K562 (cell line): ENCODE data around the gene GOLGA6B. TPM values are rescaled to one million over a fixed set of nuclear protein-coding genes. Genes with fewer than 3 reads are reported as not detected.

Source experiments
- ARID1B ChIP-seq: fragments of 450-650 bp; IDR thresholded peaks from 2 replicates; pipeline ENCODE4 v1.6.1; 2016; ENCODE audit warnings: antibody characterized with exemption, mild to moderate bottlenecking, inconsistent platforms
- CHD4 ChIP-seq: fragments of 200-600 bp; sonication (generic); IDR thresholded peaks from 3 replicates; pipeline ENCODE4 v1.6.1; 2012; ENCODE audit warnings: low read depth, mild to moderate bottlenecking, mixed read lengths, low read length, inconsistent platforms; ENCODE audit not compliant: insufficient read depth, insufficient replicate concordance, poor library complexity, severe bottlenecking
- COPS2 ChIP-seq: fragments of 450-650 bp; conservative IDR thresholded peaks from 2 replicates; pipeline ENCODE4 v1.6.1; 2016; ENCODE audit warnings: mild to moderate bottlenecking, moderate library complexity
- CREB1 ChIP-seq, 2 experiments: sonication (generic) in 1 of 2; formaldehyde crosslinking in 1 of 2; IDR thresholded peaks; 2 replicates each; pipeline versions ENCODE4 v1.6.1 to v1.8.0; 2012 to 2022; ENCODE audit warnings: inconsistent platforms in 1 of 2, mild to moderate bottlenecking in 1 of 2, missing genetic modification reagents in 1 of 2, moderate library complexity in 1 of 2
- JUND ChIP-seq, 2 experiments: IDR thresholded peaks; 2 replicates in 1 of 2; 3 replicates in 1 of 2; pipeline ENCODE4 v1.6.1; 2011; ENCODE audit warnings: borderline replicate concordance in 2 of 2, low read depth in 2 of 2, low read length in 2 of 2, improper control_type of control experiment in 1 of 2, missing biosample characterization in 1 of 2, missing genetic modification characterization in 1 of 2, missing genetic modification reagents in 1 of 2
- MXI1 ChIP-seq: IDR thresholded peaks from 2 replicates; pipeline ENCODE4 v1.6.1; 2011; ENCODE audit warnings: low read depth, mild to moderate bottlenecking, improper control_type of control experiment, low read length
- NFE2 ChIP-seq: IDR thresholded peaks from 2 replicates; pipeline ENCODE4 v1.6.1; 2014; ENCODE audit warnings: antibody characterized with exemption, low read depth
- SMARCA5 ChIP-seq: fragments of 450-650 bp; IDR thresholded peaks from 2 replicates; pipeline ENCODE4 v1.6.1; 2016
- TEAD4 ChIP-seq, 2 experiments: sonication (generic) in 1 of 2; formaldehyde crosslinking in 1 of 2; IDR thresholded peaks; 2 replicates each; pipeline versions ENCODE4 v1.6.1 to v1.8.0; 2012 to 2022; ENCODE audit warnings: borderline replicate concordance in 1 of 2, inconsistent platforms in 1 of 2, low read length in 1 of 2, mild to moderate bottlenecking in 1 of 2, missing genetic modification reagents in 1 of 2
- YY1 ChIP-seq, 3 experiments: IDR thresholded peaks; 2 replicates each; pipeline ENCODE4 v1.6.1; 2011; ENCODE audit warnings: low read length in 2 of 3, mild to moderate bottlenecking in 2 of 3, moderate library complexity in 2 of 3, borderline replicate concordance in 1 of 3, control low read depth in 1 of 3, low read depth in 1 of 3; ENCODE audit not compliant: insufficient read depth in 3 of 3, insufficient replicate concordance in 2 of 3, control insufficient read depth in 1 of 3, insufficient read length in 1 of 3; ENCODE audit errors: extremely low read depth in 1 of 3
- ZBTB7A ChIP-seq: IDR thresholded peaks from 2 replicates; pipeline ENCODE4 v1.6.1; 2011; ENCODE audit warnings: low read depth, mild to moderate bottlenecking, low read length, moderate library complexity, borderline replicate concordance; ENCODE audit not compliant: control insufficient read depth
- ZNF324 ChIP-seq: fragments of 250-450 bp; sonication (Bioruptor Pico); IDR thresholded peaks from 2 replicates; pipeline ENCODE4 v1.4.0; 2020; ENCODE audit warnings: mild to moderate bottlenecking
- ZNF436 ChIP-seq: fragments of 250-450, 450-650 bp; sonication (Bioruptor Pico); formaldehyde crosslinking; IDR thresholded peaks from 2 replicates; pipeline ENCODE4 v1.7.0; 2020; ENCODE audit warnings: mild to moderate bottlenecking
- polyA plus RNA-seq, 8 experiments: library from polyadenylated mRNA; depleted of rRNA in 4 of 8; stranded (reverse) in 5 of 8; unstranded in 3 of 8; fragments of >200 nt; fragmentation: Nextera tagmentation in 2 of 8; fragmentation: Illumina TruSeq in 1 of 8; extraction: Ambion mirVana in 2 of 8; extraction: Trizol in 1 of 8; gene quantifications; 2 replicates each; pipeline versions ENCODE4 v1.2.1 to v1.2.3, GENCODE V29; 2011 to 2014; ENCODE audit warnings: inconsistent platforms in 1 of 8, missing spikeins in 1 of 8
- total RNA-seq, 7 experiments: library from RNA; depleted of rRNA in 6 of 7; stranded (reverse); fragments of >200 nt in 6 of 7; fragmentation: Illumina TruSeq in 2 of 7; extraction: Trizol in 2 of 7; gene quantifications; 2 replicates each; pipeline versions ENCODE4 v1.2.1 to v1.2.3, GENCODE V29; 2011 to 2021; ENCODE audit warnings: low replicate concordance in 1 of 7
- TF ChIP-seq, protein P1 (sequence below): fragments of 150-350 bp; conservative IDR thresholded peaks from 2 replicates; pipeline ENCODE4 v1.6.1; 2014; ENCODE audit warnings: low read length
- TF ChIP-seq, protein P2 (sequence below): fragments of 450-650 bp; IDR thresholded peaks from 2 replicates; pipeline ENCODE4 v1.6.1; 2014; ENCODE audit warnings: low read depth, mild to moderate bottlenecking, moderate library complexity, borderline replicate concordance
- TF ChIP-seq, protein P3 (sequence below): sonication (generic); formaldehyde crosslinking; IDR thresholded peaks from 2 replicates; pipeline ENCODE4 v1.4.0; 2020; ENCODE audit warnings: mild to moderate bottlenecking, missing genetic modification reagents

The GOLGA6B gene
- total and polyA plus RNA-seq, 9 of the 15 experiments (the other 6 are each of a cell fraction or from before 2014, with no cell fraction given) = not detected

DNA sequence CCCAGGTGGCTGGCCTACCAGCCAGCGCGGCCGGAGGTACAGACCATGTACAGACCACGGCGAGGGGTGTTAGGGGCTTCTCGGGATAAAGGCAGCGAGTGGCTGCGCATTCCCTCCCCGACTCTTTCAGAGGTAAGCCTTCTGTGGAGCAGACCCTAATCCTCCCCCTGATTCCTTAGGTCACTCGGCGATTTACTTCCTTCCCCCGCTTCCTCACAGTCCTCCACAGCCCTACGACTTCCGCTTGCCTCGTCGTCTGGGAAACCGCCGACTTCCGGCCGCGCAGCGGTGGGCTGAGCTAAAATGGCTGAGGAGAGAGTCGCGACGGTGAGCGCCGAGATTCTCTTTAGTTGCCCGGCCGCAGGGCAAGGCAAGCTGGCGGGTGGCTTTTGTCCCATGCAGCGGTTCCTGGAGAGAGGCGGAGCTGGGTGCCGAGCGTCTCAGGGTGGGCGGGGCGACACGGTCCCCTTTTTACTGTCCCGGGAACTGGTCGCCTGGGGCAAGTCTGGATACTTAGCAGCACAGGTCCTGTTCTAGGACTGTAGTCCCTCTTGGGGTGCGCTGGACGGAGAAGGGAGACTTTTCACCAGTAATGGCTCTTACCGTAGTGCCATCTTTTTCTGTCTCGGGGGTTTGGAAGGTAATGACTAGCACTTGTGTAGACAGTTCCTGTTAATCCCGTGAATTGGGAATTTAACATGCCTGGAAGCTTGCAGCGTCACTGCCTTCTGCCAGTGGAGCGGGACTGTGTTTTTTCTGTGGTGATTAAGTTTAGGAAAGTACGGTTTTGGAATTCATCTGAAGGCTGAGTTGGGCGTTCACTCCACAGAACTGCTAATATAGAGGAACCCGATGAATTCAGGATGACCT is 31.7 kb downstream of the GOLGA6B start, which contains the start of the genes BBS4 and HIGD2B (continued):
- peak; percentile 47; the same call in 1 of the 2 replicates for TF ChIP-seq CREB1 (IDR thresholded peaks at IDR 0.05)
- peak; percentile 53; the same call in 1 of the 2 replicates for TF ChIP-seq CREB1 (CRISPR knock-in tag; IDR thresholded peaks at IDR 0.05)
- peak; percentile 52 for TF ChIP-seq ZBTB7A
- no peak for TF ChIP-seq SMARCA5
- TF ChIP-seq, protein P1, sequence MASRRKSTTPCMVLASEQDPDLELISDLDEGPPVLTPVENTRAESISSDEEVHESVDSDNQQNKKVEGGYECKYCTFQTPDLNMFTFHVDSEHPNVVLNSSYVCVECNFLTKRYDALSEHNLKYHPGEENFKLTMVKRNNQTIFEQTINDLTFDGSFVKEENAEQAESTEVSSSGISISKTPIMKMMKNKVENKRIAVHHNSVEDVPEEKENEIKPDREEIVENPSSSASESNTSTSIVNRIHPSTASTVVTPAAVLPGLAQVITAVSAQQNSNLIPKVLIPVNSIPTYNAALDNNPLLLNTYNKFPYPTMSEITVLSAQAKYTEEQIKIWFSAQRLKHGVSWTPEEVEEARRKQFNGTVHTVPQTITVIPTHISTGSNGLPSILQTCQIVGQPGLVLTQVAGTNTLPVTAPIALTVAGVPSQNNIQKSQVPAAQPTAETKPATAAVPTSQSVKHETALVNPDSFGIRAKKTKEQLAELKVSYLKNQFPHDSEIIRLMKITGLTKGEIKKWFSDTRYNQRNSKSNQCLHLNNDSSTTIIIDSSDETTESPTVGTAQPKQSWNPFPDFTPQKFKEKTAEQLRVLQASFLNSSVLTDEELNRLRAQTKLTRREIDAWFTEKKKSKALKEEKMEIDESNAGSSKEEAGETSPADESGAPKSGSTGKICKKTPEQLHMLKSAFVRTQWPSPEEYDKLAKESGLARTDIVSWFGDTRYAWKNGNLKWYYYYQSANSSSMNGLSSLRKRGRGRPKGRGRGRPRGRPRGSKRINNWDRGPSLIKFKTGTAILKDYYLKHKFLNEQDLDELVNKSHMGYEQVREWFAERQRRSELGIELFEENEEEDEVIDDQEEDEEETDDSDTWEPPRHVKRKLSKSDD = peak; percentile 73; the same call in 1 of the 2 replicates
- peak; percentile 60 for TF ChIP-seq JUND (IDR thresholded peaks at IDR 0.05; ENCODE audit: borderline replicate concordance, low read depth, low read length)
- 0 out of 3 replicates have a peak, but pooled peaks have one; percentile 6 for TF ChIP-seq JUND (tag; IDR thresholded peaks at IDR 0.05; ENCODE audit: borderline replicate concordance, low read depth, low read length)
- TF ChIP-seq YY1 (IDR thresholded peaks at IDR 0.05; ENCODE audit: borderline replicate concordance in 1 of 3, control insufficient read depth in 1 of 3, extremely low read depth in 1 of 3, insufficient read depth in 3 of 3, insufficient read length in 1 of 3, insufficient replicate concordance in 2 of 3, low read depth in 1 of 3, low read length in 2 of 3) = peak; percentile 73 to 91 (median 90)
- TF ChIP-seq CHD4 = no peak
- 0 out of 2 replicates have a peak, but pooled peaks have one; percentile 6 for TF ChIP-seq ZNF324
- TF ChIP-seq, protein P2, sequence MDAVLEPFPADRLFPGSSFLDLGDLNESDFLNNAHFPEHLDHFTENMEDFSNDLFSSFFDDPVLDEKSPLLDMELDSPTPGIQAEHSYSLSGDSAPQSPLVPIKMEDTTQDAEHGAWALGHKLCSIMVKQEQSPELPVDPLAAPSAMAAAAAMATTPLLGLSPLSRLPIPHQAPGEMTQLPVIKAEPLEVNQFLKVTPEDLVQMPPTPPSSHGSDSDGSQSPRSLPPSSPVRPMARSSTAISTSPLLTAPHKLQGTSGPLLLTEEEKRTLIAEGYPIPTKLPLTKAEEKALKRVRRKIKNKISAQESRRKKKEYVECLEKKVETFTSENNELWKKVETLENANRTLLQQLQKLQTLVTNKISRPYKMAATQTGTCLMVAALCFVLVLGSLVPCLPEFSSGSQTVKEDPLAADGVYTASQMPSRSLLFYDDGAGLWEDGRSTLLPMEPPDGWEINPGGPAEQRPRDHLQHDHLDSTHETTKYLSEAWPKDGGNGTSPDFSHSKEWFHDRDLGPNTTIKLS = 0 out of 2 replicates have a peak, but pooled peaks have one; percentile 32
- no peak for TF ChIP-seq ZNF436
- peak; percentile 79 for TF ChIP-seq MXI1
- peak; percentile 43; the same call in 1 of the 2 replicates for TF ChIP-seq NFE2
- TF ChIP-seq, protein P3, sequence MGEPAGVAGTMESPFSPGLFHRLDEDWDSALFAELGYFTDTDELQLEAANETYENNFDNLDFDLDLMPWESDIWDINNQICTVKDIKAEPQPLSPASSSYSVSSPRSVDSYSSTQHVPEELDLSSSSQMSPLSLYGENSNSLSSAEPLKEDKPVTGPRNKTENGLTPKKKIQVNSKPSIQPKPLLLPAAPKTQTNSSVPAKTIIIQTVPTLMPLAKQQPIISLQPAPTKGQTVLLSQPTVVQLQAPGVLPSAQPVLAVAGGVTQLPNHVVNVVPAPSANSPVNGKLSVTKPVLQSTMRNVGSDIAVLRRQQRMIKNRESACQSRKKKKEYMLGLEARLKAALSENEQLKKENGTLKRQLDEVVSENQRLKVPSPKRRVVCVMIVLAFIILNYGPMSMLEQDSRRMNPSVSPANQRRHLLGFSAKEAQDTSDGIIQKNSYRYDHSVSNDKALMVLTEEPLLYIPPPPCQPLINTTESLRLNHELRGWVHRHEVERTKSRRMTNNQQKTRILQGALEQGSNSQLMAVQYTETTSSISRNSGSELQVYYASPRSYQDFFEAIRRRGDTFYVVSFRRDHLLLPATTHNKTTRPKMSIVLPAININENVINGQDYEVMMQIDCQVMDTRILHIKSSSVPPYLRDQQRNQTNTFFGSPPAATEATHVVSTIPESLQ = peak; percentile 48; the same call in 1 of the 2 replicates
- TF ChIP-seq TEAD4 (IDR thresholded peaks at IDR 0.05; ENCODE audit: low read length) = peak; percentile 21; the same call in 1 of the 2 replicates
- no peak for TF ChIP-seq TEAD4 (CRISPR knock-in tag; IDR thresholded peaks at IDR 0.05; ENCODE audit: borderline replicate concordance)
- TF ChIP-seq ARID1B = 0 out of 2 replicates have a peak, but pooled peaks have one; percentile 22
- no peak for TF ChIP-seq COPS2
